HG02642 (cell line): ENCODE results near the gene IFI27.

Source experiments
- ATAC-seq: cut with Tn5 transposase; IDR thresholded peaks from one replicate; pipeline ENCODE4 v1.9.1; 2021; ENCODE audit warnings: mild to moderate bottlenecking; ENCODE audit not compliant: unreplicated experiment, poor library complexity

IFI27 gene

DNA sequence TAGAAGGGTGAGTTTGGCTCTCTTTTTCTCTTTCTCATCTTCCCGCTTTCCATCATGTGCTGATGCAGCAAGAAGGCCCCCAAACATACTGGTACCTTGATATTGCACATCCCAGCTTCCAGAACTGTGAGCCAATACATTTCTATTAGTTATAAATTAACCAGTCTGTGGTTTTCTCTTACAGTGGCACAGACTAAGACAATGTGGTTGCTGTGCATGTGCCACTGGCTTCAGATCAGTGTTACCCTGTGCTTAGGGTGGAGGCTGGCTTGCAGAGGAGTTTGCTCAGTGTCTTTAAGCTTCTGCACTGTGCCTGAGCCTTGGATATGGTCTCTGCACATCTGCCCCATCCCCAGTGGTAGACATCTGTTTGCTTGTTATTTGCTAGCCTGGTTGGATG is 13.3 kb downstream of the IFI27 start:
- ATAC-seq, result no peak

DNA sequence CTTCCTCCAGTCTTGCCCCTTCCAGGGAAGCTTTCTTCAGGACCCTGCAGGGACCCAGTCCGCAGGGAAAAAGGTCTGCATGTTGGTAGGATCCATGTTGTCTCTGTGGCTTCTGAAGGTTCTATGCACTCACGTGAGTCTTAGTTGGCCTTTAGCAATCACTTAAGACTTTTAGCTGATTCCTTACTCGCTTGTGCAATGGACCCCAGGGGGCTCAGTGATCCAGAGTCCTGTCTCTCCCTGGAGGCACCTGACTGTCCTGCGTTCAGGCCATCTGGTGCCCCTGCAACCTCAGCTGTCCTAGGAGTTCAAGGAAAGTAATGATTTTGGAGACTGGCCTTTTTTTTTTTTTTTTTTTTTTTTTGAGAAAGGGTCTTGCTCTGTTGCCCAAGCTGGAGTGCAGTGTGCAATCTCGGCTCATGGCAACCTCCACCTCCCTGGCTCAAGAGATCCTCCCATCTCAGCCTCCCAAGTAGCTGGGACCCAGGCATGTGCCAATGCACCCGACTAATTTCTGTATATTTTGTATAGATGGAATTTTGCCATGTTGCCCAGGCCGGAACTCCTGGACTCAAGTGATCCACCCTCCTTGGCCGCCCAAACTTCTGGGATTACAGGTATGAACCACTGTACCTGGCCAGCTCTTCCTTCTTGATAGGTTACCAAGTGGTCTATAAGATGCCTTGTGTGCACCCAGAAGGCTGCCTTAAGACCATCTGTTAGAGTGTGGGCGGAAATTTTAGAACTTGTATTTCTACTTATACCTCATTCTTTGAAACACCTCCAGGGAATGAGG is 14.2 kb downstream of the IFI27 start:
- ATAC-seq, result no peak

DNA sequence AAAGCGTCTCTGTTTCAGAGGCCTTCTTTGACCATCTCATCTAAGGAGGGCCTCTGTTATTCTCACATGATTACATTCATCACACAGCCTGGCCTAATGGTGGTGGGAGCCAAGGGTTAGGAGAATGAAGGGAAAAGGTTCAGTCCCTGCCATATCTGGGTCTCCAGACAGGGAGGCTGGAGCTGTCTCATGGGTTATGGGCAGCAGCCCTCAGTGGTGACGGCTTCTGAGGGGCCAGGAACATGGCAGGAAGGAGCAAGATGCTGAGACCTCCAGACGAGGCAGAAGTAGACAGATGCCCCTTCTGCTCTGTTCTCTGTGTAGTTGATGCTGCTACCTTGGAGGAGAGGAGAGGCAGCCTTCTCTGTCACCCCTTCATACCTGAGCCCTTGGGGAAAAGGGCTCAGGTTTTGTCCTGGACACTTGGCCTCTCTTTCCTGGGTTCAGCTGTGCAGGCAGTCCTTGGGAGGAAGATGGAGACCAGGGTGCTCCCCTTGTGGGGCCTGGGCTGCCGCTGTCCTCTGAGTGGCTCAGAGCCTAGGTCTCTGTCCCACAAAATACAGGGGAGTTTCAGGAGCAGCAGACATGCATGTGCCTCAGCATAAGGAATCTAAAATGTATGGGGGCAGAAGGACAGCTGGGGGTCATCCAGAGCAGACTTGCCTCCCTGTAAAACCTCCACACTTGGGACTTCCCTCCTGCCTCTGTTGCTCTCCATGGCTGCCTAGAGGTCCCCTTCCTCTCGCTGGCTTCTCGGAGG is 15.3 kb downstream of the IFI27 start:
- no peak for ATAC-seq

DNA sequence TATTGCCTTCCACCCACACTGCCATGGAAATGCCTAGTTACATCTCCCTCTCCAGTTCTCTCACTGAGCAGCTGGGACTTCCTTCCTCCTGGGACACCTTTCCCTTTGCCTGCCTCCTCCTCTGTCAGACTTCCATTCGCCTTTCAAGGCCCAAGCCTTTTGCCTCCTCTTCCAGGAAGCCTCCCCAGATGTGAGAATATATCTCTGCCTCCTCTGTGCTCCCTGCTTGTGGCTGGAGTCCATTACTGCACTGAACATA is 15.8 kb downstream of the IFI27 start:
- no peak for ATAC-seq

DNA sequence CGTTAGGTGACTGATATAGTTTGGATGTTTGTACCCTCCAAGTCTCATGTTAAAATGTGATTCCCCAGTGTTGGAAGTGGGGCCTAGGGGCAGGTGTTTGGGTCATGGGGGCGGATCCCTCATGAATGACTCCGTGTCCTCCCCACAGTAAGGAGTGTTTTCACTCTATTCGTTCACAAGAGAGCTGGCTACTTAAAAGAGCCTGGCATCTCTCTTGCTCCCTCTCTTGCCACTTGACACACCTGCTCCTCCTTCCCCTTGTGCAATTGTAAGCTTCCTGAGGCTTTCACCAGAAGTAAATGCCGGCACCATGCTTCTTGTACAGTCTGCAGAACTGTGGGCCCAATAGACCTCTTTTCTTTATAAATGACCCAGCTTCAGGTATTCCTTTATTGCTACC is 16.3 kb downstream of the IFI27 start:
- no peak for ATAC-seq

DNA sequence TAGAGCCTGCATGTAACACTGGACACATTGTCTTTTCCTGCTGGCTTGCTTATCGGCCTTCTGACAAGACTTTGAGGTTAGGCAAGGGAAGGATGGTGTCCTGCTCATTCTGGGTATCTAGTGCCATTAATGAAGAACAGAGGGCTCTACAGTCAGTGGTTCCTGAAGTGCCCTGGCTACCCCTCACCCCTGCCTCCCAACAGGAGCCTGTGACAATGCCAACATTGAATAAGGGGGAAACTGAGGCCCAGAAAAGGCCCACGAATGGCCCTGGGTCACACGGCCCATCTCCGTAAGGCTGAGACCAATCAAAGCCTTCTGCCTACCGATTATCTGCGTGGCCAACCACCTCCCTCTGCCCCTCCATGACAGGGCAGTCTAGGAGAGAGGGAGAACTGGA is 16.8 kb downstream of the IFI27 start:
- no peak for ATAC-seq

DNA sequence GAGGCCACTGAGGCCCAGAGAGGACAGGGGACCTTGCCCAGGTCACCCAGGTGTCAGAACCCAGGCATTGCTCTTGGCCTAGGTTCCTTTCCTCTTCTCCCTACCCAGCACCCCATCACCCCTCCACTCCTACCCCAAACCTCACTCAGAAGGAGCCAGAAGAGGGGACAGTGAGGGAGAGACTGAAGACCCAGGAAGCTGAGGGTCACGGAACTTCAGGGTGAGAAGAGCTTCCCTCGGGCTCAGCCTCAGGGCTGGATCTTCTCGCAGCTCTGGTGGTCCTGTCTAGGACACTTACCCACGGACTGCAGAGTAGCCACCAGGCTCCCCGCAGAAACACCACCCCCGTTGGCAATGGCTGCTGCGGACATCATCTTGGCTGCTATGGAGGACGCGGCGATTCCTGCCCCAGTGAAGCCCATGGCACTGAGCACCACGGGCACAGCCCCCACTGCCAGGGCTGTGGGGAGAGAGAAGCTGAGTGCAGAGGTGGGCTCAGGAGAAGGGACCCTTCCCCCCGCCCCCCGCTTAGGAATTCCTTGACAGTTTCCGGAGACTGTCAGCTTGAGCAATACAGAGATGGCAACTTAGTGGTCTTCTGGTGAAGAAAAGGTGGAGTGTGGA is 17.8 kb downstream of the IFI27 start:
- no peak for ATAC-seq

DNA sequence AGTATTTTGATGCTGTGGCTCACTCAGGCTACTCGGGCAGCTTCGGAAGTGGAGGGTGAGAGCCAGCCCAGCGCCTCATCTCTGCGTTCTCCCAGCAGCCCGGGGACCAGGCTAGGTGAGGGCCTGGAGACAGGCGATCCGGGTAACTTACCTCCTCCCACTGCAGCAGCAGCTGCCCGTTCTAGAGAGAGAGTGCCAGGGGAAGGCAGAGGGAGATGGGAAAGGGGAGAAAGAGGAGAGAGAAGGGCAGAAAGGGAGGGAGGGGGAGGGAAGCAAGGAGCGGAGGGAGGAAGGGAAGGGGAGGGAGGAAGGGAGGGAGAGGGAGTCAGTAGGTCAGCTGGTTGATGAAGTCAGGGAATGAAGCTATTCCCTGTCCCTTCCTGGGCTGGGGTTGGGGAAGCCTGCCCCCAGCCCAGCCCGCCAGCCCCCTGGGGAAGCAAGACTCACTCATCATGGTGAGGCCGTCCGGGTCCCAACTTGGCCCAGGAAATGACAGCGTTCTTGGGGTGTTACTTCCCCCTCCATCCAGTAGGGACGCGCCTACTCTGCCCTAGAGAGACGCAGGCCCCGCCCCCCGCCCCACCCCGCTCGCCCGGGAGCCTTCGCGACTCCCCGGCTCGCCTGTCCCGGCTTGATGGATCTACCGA is 18.7 kb downstream of the IFI27 start, which contains the start of gene IFI27L2:
Gene IFI27L2 (minus strand): TSS at position 494 of the 647 bp plus-strand sequence. CDS start 40 bp downstream, at position 454.
- ATAC-seq, result peak; percentile 85

DNA sequence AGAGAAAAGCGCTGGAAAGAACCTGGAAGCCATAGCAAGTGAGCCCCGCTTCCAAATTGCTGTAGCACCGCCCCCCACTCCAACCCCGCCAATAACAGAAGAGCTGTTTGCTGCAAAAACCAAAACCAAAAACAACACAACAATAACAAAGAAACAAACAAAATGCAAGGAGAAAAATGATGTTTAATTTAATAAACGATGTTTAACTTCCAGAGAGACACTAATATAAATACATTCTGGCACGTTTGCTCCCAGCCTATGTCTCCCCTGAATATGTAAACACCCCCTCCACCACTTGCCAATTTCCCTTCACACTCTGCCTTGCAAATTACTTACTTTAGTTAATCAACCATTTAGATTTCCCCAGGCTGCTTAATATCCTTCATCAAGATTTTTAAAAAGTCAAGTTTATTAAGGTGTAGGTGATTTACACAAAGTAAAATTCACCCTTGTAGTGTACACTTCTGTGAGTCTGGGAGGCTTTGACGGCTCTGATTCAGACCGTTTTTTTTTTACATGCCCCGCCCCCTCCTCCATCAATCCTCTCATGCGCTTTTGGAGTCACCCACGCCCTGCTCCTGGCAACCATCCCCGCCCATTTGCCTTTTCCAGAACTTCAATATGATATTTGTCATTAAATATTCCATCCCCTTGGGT is 19.4 kb downstream of the IFI27 start:
- ATAC-seq, result no peak

DNA sequence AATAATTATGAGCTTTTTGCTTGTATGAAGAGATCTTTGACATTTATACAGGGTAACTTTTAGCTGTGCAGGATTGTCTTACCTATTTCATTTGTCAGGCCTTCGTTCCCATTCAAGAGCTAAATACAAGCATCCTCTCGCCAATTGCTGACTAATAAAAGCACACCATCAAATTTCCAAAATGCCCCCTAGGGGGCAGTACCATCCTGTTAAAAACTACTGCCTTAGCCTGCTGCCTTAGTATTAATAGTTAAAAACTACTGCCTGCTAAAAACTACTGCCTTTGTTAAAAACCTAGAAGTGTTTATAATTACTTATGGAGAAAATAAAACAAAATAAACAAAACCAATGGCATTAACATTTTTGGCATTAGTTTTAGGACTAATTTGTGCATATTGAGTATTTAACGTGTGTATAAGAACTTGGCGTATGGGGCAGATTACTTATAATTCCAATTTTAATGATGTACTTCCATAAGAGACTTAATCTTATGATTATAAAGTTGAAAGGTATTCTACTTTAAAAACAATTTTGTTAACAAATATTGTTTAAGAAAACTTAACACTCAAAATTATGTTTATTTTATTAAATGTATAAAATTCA is 21.9 kb downstream of the IFI27 start:
- no peak for ATAC-seq

DNA sequence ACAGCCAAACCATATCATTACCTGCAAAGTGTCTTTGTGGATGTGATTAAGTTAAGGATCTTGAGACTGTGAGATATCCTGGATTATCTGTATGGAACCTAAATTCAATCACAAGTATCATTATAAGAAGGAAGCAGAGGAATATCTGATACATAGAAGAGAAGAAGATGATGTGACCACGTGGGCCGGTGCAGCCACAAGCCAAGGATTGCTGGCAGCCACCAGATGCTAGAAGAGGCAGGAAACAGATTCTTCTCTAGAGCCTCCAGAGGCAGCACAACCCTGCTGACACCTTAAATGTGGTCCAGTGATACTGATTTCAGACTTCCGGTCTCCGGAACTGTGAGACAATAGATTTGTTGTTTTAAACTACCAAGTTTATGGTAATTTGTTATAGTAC is 24.9 kb downstream of the IFI27 start:
- ATAC-seq, result no peak

DNA sequence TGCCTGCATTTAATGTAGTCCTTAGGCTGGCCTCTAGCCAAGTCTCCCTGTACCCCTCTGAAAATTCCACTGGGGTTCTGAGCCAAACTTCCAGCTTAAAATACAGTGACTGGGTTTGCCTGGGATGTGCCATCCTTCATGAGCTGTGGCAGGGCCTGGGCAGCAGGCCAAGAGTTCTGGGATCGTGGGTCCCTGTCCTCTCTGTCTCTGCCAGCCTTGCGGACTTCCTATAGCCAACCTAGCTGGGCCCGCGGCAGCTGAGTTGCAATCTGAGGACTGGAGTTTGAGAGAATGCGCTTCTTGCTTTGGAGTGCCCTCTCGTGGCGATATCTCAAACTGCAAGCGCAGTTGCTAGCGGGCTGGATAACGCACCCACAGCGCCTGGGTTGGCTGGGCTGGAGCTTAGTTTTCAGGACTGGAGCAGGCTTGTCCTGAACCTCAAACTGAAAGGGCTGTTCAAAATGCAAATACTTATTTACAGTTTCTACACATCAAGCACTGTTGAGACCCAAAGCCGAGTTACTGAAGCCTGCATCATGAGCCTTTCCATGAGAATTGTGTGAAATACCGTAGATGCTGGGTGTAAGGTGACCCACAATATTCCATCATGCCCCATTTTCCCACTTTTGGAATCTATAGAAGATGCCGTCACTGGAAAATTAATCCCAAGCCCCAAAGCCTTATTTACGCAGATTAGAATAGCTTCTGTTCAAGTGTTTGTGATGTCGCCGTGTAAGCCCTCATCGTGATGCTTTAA is 26.2 kb downstream of the IFI27 start:
- peak; percentile 83 for ATAC-seq

DNA sequence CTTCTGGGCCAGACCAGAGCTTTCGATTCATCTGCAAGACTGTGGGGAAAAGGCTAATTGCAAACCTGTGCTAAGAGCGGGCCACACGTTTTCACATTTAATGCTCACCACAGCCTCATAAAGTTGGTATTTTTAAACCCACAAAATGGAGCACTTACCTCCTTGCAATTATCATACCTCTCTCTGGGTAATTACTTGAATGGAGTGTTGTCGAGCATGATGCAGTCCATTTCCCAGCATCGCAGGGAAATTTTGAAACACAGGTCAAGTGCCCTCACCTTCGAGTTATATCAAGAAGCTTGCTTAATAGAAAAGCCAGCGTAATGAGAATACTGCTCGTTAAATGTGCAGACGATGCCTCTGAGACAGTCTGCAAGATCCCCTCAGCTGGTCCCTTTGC is 27.7 kb downstream of the IFI27 start:
- ATAC-seq, result no peak

DNA sequence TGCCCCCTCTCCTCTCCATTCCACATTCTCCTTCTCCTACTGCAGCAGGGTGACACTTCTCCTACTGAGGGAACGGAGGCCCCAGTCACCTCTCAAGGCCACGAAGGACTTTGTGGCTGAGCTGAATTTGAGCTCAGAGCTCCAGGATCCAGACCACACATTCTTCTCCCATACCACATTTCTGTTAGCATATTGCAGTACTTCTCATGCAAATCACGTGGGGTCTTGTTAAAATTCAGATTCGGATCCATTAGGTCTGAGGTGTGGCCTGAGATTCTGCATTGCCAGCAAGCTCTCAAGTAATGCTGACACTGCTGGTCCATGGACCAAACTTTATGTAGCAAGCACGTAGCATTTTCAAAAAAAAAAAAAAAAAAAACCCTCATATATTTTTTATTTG is 28.5 kb downstream of the IFI27 start:
- ATAC-seq, result no peak

DNA sequence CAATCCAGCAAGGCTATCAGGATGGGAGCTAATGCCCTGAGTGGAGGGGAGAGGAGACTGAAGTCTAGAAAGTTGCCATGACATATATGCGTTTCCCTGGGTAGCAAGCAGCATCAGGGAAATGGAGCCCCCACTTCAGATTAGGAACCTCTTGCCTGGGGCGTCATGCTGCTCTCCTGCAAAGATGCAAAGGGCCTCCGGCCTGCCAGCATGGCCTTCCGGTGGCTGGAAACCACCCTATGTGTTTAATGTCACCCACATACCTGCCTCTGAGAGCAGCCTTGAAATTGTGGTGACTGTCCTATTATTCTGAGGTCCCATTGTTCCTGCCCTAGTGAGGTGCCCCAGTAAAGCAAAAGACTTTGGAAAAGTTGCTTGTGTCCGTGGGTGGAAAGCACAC is 28.9 kb downstream of the IFI27 start:
- no peak for ATAC-seq

DNA sequence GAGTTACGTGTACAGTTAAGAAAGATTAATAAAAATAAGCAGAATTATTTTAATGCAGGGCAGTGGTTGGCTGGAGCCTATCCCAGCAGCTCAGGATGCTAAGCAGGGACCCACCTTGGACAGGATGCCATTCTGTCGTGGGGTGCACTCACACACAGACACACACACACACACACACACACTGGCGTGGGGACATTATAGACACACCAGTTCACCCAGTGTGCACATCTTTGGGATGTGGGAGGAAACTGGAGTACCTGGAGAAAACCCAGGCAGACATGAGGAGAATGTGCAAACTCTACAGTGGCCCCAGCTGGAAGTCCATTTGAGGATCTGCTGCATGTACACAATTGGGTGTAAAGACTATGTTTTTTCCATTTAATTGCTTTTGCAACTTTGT is 31.7 kb downstream of the IFI27 start:
- ATAC-seq, result no peak

DNA sequence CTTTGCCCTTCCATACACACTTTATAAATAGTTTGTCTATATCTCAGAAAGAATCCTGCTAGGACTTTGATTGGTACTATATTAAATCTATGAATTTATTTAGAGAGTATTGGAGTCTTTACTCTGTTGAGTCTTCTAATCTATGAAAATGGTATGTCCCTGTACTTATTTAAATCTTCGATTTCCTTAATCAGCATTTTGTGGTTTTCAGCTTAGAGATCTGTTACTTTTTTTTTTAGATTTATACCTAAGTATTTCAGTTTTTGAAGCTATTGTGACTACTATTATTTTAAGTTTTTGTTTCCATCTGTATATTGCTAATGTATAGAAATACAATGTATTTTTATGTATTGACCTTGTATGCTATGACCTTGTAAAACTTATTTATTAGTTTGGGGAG is 32.3 kb downstream of the IFI27 start:
- ATAC-seq, result no peak

DNA sequence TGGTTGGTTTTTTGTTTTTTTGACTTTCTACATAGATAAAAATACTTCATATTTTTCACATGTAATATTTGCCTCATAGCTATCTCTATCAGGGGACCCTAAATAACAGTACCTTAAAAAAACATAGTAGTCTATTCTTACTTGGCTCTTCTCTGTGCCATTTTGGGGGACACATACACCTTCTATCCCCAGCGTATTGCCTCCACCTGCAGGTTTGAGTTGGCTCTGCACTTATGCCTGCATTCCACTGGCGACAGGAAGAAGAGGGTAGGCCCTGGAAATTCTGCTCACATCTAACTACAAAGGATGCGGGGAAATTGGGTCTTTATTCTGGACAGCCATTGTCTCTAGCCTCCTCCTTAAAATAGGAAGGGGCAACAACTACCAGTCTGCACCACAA is 32.7 kb downstream of the IFI27 start:
- no peak for ATAC-seq

DNA sequence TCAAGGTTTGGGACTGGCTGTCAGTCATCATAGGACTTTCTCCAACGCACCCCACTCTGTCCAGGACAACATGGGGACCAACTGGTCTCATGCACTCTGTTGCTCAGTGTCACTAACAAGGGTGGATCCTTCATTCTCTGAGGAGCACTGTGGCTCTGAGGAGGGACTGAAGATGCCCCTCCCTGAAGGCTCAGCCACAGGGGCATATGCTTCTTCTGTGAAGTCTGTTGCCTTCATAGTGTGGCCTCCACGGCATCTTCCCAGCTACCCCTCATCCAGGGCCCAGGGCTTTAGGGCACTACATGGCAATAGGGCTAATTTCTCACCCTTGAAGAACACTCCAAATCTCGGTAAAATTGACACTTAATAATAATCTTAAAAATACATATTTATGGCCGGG is 33.2 kb downstream of the IFI27 start:
- ATAC-seq, result no peak

DNA sequence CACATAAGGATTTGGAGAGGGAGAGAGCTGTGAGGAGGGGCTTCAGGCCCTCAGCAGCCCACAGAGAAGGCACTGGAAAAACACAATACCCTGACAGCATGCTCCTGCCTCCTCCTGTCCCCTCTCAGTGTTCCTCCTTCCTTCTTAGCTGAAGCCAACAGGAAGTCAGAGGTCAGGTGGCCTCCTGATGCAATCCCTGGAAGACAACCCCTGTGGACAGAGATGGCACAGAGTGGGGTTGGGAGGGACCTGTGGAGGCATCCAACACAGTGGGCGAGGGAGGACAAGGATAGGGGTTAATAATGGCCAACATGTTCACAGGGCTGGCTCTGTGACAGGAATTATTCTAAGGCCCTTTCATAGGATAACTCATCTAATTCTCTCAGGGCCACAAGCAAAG is 34.2 kb downstream of the IFI27 start:
- ATAC-seq, result no peak
